Upper lobe of right lung (tissue), 1 donor: Measurements from ENCODE around the gene FZR1. TPM values are rescaled to one million over a fixed set of nuclear protein-coding genes. Genes with fewer than 3 reads are reported as not detected.
A peak's percentile ranks its signal among the peaks of the same experiment; 100 is the strongest.

ENCODE experiments used
- ATAC-seq: fragments of 200-7000 bp; cut with Tn5 transposase; one replicate; pipeline ENCODE4 v1.9.1; 2020; ENCODE audit warnings: mild to moderate bottlenecking, moderate library complexity
- DNase-seq: peaks from one replicate; pipeline ENCODE4 v3.0.0-alpha.2; 2020
- H3K27ac ChIP-seq: fragments of 200-600 bp; one replicate; pipeline ENCODE4 v1.8.0; 2022
- H3K27me3 ChIP-seq: fragments of 200-600 bp; one replicate; pipeline ENCODE4 v1.8.0; 2022; ENCODE audit warnings: mild to moderate bottlenecking
- H3K36me3 ChIP-seq: fragments of 200-600 bp; one replicate; pipeline ENCODE4 v1.8.0; 2022
- H3K4me1 ChIP-seq: fragments of 200-600 bp; one replicate; pipeline ENCODE4 v1.8.0; 2022
- H3K4me3 ChIP-seq: fragments of 200-600 bp; one replicate; pipeline ENCODE4 v1.8.0; 2022; ENCODE audit warnings: mild to moderate bottlenecking
- H3K9me3 ChIP-seq: fragments of 200-600 bp; one replicate; pipeline ENCODE4 v1.8.0; 2022
- CTCF ChIP-seq: fragments of 200-600 bp; IDR thresholded peaks from one replicate; pipeline ENCODE4 v1.8.0; 2022; ENCODE audit warnings: antibody characterized with exemption
- intact Hi-C: fragments of 100-400 bp; cut with DNase I; formaldehyde crosslinking; loops from one replicate; pipeline ENCODE4 v1.11.0; 2022
- total RNA-seq: library from RNA; stranded (reverse); fragmentation: NEBNext Ultra II Directional; extraction: Animal tissue kit (Norgen Biotek cat#: 25700); gene quantifications from one replicate; pipeline ENCODE4 v1.2.1, GENCODE V29; 2021
- donor health status: DM: no; HTN: yes; CAD: no; lungs with severe emphysema.

The FZR1 gene
- total RNA-seq, 1 donor from 2014 or later = 30.8 TPM

DNA sequence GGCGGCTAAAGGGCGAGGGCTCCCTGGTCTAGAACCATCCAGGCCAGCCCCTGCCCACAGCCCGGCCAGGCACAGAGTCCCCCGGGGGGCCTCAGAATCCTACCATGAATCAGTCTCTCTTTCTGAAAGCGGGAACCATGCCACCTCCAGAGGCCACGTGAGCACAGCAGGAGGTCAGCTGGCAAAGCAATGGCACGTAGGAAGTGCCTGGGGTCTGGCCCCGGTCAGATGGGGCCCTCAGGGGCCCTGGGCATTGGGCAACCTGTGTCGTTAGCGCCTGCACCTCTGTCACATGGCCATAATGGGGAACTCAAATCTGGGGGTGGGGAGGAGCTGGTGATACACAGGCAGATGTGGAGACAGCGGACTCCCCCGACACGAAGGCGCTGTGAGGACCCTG lies 42.5 kb downstream of the FZR1 start:
- peaks cover 6% of the 10 kb centered on the region for H3K36me3 ChIP-seq
- no peak overlapping the region for H3K27ac ChIP-seq
- H3K9me3 ChIP-seq = no peaks in the 10 kb centered on the region
- DNase-seq (peak; percentile 82), ATAC-seq (peak; percentile 59)
- intact Hi-C loops = loop anchor here (10.0 kb wide), 1 partner anchor 66 kb away; no protein-coding TSS in a partner anchor
- no peaks in the 10 kb centered on the region for H3K4me1 ChIP-seq
- no peak overlapping the region for H3K4me3 ChIP-seq
- no peak for TF ChIP-seq CTCF
- no peaks in the 10 kb centered on the region for H3K27me3 ChIP-seq

DNA sequence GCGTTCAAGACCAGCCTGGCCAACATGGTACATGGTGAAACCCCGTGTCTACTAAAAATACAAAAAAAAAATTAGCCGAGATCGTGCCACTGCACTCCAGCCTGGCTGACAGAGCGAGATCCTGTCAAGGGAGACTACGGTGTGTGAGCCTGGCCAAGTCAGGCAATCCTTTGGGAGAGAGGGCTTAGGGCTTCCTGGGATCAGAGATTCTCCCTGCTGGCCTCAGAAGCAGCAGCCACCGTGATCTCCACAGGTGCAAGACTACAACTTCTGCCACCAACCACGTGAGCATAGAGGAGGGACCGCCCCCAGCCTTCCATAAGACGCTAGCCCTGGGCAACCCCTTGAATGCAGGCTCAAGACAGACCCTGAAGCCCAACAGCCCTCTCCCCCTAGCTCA lies 43.7 kb downstream of the FZR1 start:
- no peak for TF ChIP-seq CTCF
- Histone ChIP-seq H3K9me3 (no peaks in the 10 kb centered on the region), H3K27me3 (no peaks in the 10 kb centered on the region), H3K4me1 (peaks cover 5% of the 10 kb centered on the region), H3K36me3 (peaks cover 6% of the 10 kb centered on the region), H3K4me3 (no peak overlapping the region), H3K27ac (no peak overlapping the region)
- ATAC-seq = no peak
- intact Hi-C loops = loop anchor here (10.0 kb wide), 1 partner anchor 65 kb away; no protein-coding TSS in a partner anchor
- no peak for DNase-seq

GRCh38 chr19:3550947-3551791 lies 45.1 kb downstream of the FZR1 start:
- H3K4me3 ChIP-seq = no peak overlapping the region
- no peak for DNase-seq

GRCh38 chr19:3551792-3552095 lies 45.6 kb downstream of the FZR1 start:
- ATAC-seq (no peak), DNase-seq (no peak)
- no peak for TF ChIP-seq CTCF
- Histone ChIP-seq H3K27ac (no peak overlapping the region), H3K4me3 (no peak overlapping the region), H3K4me1 (peaks cover 18% of the 10 kb centered on the region), H3K36me3 (peaks cover 6% of the 10 kb centered on the region), H3K9me3 (no peaks in the 10 kb centered on the region), H3K27me3 (no peaks in the 10 kb centered on the region)
- intact Hi-C loops = no loop called here

More at GRCh38 chr19:3550947-3551791, 45.1 kb downstream of the FZR1 start:
- Histone ChIP-seq H3K9me3 (no peaks in the 10 kb centered on the region), H3K36me3 (peaks cover 6% of the 10 kb centered on the region), H3K4me1 (peaks cover 13% of the 10 kb centered on the region), H3K27ac (no peak overlapping the region), H3K27me3 (no peaks in the 10 kb centered on the region)
- ATAC-seq = no peak
- intact Hi-C loops = no loop called here
- no peak for TF ChIP-seq CTCF

- H3K4me3 ChIP-seq = peak overlapping the region; percentile 13
- TF ChIP-seq CTCF = no peak
- H3K27ac ChIP-seq = peak overlapping the region; percentile 55
- DNase-seq (no peak), ATAC-seq (no peak)
- H3K9me3 ChIP-seq = no peaks in the 10 kb centered on the region
- no peaks in the 10 kb centered on the region for H3K27me3 ChIP-seq
- H3K36me3 ChIP-seq = no peaks in the 10 kb centered on the region
- H3K4me1 ChIP-seq = peaks cover 22% of the 10 kb centered on the region
- intact Hi-C loops = no loop called here
Observed at GRCh38 chr19:3554254-3555083, 48.4 kb downstream of the FZR1 start.
